MM.1S (cell line): ENCODE measurements around the gene ATP2B1.

Experiments used
- CTCF ChIP-seq: fragments of 300-600 bp; sonication (generic); IDR thresholded peaks from 2 replicates; pipeline ENCODE4 v1.5.1; 2016; ENCODE audit warnings: antibody characterized with exemption, low read length, mixed read lengths
- EZH2 ChIP-seq: fragments of 300-600 bp; sonication (generic); optimal IDR thresholded peaks from 2 replicates; pipeline ENCODE3; 2017; ENCODE audit warnings: low read depth, mild to moderate bottlenecking, antibody characterized with exemption, low read length, mixed read lengths
- EZH2phosphoT487 ChIP-seq: fragments of 300-600 bp; sonication (generic); IDR thresholded peaks from 2 replicates; pipeline ENCODE4 v1.6.1; 2018; ENCODE audit warnings: antibody characterized with exemption, low read length

GRCh38 chr12:89547101-89547500 is 161.5 kb downstream of the ATP2B1 start:
- no peak for TF ChIP-seq CTCF
- no peak for TF ChIP-seq EZH2phosphoT487
- TF ChIP-seq EZH2 = no peak
